ENCODE results near the gene ASPRV1. TPM values are rescaled to one million over a fixed set of nuclear protein-coding genes. Genes with fewer than 3 reads are reported as not detected.

Gene ASPRV1
- total and polyA plus RNA-seq, 10 of the 15 experiments (the other 5 are each of a cell fraction or from before 2014, with no cell fraction given): 0.11 to 1.1 (median 0.33) TPM

GRCh38 chr2:69914164-69914949 is 47.1 kb downstream of the ASPRV1 start (continued):
- TF ChIP-seq ZBTB11 (CRISPR knock-in tag; IDR thresholded peaks at IDR 0.05) (no peak), POLR2AphosphoS5 (IDR thresholded peaks at IDR 0.05; ENCODE audit: low read length) (peak; percentile 80; the same call in 1 of the 2 replicates), LARP7 (IDR thresholded peaks at IDR 0.05) (peak; percentile 96), NBN (IDR thresholded peaks at IDR 0.05) (no peak), SP1 (IDR thresholded peaks at IDR 0.05; ENCODE audit: low read depth, low read length) (peak; percentile 94), MYB (IDR thresholded peaks at IDR 0.05; ENCODE audit: borderline replicate concordance, low read depth, low read length) (no peak), GATAD2B (conservative IDR thresholded peaks at IDR 0.05; ENCODE audit: low read depth) (peak; percentile 92), BACH1 (IDR thresholded peaks at IDR 0.05; ENCODE audit: borderline replicate concordance) (peak; percentile 81; the same call in 1 of the 2 replicates), KDM1A (IDR thresholded peaks at IDR 0.05; ENCODE audit: borderline replicate concordance) (no peak), HDGF (IDR thresholded peaks at IDR 0.05) (peak; percentile 95), HDAC6 (IDR thresholded peaks at IDR 0.05; ENCODE audit: unreplicated experiment) (no peak), SMAD1 (IDR thresholded peaks at IDR 0.05; ENCODE audit: low read depth, partially characterized antibody) (no peak), CBFB (IDR thresholded peaks at IDR 0.05; ENCODE audit: low read depth) (no peak; the same call in 1 of the 2 replicates), NFYB (IDR thresholded peaks at IDR 0.05; ENCODE audit: insufficient read depth, low read depth, low read length) (no peak; the same call in none of the 2 replicates), BCL11A (IDR thresholded peaks at IDR 0.05; ENCODE audit: low read depth, low read length) (no peak), SKIL (IDR thresholded peaks at IDR 0.05; ENCODE audit: low read depth, poor library complexity, severe bottlenecking) (peak; percentile 50), RELB (IDR thresholded peaks at IDR 0.05; ENCODE audit: low read depth) (no peak), RFX5 (IDR thresholded peaks at IDR 0.05; ENCODE audit: low read depth, low read length) (peak; percentile 99), EP300 (IDR thresholded peaks at IDR 0.05; ENCODE audit: borderline replicate concordance in 1 of 2, control insufficient read depth in 1 of 2, low read depth in 2 of 2, low read length in 2 of 2) (no peak), ZSCAN29 (IDR thresholded peaks at IDR 0.05) (no peak), NRF1 (conservative IDR thresholded peaks at IDR 0.05; ENCODE audit: low read depth, low read length) (no peak), SRF (IDR thresholded peaks at IDR 0.05; ENCODE audit: low read depth in 2 of 2, low read length in 2 of 2) (no peak), MYC (IDR thresholded peaks at IDR 0.05; ENCODE audit: insufficient read depth, insufficient read length, insufficient replicate concordance, low read length, severe bottlenecking) (peak; percentile 69), SREBF2 (IDR thresholded peaks at IDR 0.05; ENCODE audit: low read length) (no peak)
